Suprapubic skin (tissue), 4 donors: ENCODE measurements around the gene FIGN.

Experiments used
- EP300 ChIP-seq: sonication (generic); formaldehyde crosslinking; IDR thresholded peaks from one replicate; pipeline ENCODE4 v1.6.1; 2017; ENCODE audit warnings: antibody characterized with exemption
- POLR2A ChIP-seq, 2 donors: fragments of 450-650 bp; IDR thresholded peaks; one replicate each; pipeline ENCODE4 v1.6.1; 2017; ENCODE audit warnings: antibody characterized with exemption in 2 of 2, mild to moderate bottlenecking in 2 of 2, moderate library complexity in 2 of 2
- POLR2AphosphoS5 ChIP-seq, 3 donors: sonication (generic); formaldehyde crosslinking; IDR thresholded peaks; one replicate each; pipeline ENCODE4 v1.6.1; 2017; ENCODE audit warnings: antibody characterized with exemption in 3 of 3
- TF ChIP-seq, protein P1 (sequence below), 2 donors: fragments of 200-600 bp in 1 of 2; fragments of 450-650 bp in 1 of 2; sonication (generic) in 1 of 2; IDR thresholded peaks; one replicate each; pipeline ENCODE4 v1.5.1; 2016 to 2019; ENCODE audit warnings: antibody characterized with exemption in 2 of 2, mild to moderate bottlenecking in 1 of 2, moderate library complexity in 1 of 2

DNA sequence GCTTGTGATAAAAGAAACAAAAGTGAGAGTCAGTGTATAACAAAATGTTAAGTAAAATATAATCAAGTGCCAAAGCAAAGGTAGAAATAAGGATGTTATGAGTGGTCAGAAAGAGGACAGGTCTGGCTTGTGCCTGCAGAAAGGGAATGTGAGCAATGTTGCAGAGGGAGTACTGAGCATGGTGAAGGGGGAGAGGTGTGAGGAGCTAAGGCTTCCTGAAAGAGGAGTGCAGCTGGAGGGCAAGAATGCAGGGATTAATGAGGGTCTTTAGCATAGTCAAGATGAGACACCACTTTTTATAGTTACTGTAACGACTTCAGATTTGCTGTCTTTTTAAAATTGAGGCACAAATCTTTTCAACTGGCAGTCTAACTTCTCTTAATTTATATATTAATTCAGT is 22.0 kb upstream of the FIGN start:
- TF ChIP-seq, protein P1, sequence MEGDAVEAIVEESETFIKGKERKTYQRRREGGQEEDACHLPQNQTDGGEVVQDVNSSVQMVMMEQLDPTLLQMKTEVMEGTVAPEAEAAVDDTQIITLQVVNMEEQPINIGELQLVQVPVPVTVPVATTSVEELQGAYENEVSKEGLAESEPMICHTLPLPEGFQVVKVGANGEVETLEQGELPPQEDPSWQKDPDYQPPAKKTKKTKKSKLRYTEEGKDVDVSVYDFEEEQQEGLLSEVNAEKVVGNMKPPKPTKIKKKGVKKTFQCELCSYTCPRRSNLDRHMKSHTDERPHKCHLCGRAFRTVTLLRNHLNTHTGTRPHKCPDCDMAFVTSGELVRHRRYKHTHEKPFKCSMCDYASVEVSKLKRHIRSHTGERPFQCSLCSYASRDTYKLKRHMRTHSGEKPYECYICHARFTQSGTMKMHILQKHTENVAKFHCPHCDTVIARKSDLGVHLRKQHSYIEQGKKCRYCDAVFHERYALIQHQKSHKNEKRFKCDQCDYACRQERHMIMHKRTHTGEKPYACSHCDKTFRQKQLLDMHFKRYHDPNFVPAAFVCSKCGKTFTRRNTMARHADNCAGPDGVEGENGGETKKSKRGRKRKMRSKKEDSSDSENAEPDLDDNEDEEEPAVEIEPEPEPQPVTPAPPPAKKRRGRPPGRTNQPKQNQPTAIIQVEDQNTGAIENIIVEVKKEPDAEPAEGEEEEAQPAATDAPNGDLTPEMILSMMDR (IDR thresholded peaks at IDR 0.05): no peak
- TF ChIP-seq POLR2A (IDR thresholded peaks at IDR 0.05) (no peak), POLR2AphosphoS5 (IDR thresholded peaks at IDR 0.05) (no peak), EP300 (no peak)
